ENCODE data around the gene IGSF3. TPM values are rescaled to one million over a fixed set of nuclear protein-coding genes. Genes with fewer than 3 reads are reported as not detected.

IGSF3 gene
- total RNA-seq, 4 donors from 2014 or later, result 2.5 to 14.3 (median 8.5) TPM

DNA sequence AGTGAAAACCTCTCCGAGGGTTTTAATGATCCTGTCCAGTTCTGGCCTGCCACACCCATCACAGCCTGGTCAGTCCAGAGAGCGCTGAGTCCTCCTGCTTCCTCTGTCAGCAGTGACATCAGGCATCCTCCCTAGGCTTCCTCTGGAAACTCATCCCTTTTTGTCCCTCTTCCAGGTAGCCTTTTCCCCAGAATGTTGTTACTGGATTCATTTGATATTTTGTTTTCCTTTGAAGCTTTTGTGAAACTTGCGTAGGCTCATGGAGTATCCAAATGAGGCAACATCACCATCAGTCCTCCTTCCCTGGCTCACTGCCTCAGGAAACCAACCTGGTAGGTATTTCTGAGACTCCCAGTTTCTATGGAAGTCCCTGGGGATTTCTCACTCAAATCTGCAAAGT, 27.0 kb upstream of the IGSF3 start:
- Histone ChIP-seq H3K36me3 (no peaks in the 10 kb centered on the region), H3K4me3 (no peak overlapping the region), H3K9me3 (no peaks in the 10 kb centered on the region), H3K4me1 (peaks cover 0 to 13% (median 9%) of the 10 kb centered on the region in 4 donors), H3K27me3 (no peaks in the 10 kb centered on the region), H3K27ac (replicated peaks in 1 of 4) (no peak overlapping the region)
- TF ChIP-seq POLR2AphosphoS5 (IDR thresholded peaks at IDR 0.05) (no peak), EP300 (IDR thresholded peaks at IDR 0.05) (no peak), POLR2A (IDR thresholded peaks at IDR 0.05; ENCODE audit: low read depth) (no peak)
- TF ChIP-seq, protein P1, sequence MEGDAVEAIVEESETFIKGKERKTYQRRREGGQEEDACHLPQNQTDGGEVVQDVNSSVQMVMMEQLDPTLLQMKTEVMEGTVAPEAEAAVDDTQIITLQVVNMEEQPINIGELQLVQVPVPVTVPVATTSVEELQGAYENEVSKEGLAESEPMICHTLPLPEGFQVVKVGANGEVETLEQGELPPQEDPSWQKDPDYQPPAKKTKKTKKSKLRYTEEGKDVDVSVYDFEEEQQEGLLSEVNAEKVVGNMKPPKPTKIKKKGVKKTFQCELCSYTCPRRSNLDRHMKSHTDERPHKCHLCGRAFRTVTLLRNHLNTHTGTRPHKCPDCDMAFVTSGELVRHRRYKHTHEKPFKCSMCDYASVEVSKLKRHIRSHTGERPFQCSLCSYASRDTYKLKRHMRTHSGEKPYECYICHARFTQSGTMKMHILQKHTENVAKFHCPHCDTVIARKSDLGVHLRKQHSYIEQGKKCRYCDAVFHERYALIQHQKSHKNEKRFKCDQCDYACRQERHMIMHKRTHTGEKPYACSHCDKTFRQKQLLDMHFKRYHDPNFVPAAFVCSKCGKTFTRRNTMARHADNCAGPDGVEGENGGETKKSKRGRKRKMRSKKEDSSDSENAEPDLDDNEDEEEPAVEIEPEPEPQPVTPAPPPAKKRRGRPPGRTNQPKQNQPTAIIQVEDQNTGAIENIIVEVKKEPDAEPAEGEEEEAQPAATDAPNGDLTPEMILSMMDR (IDR thresholded peaks at IDR 0.05), result no peak
- WGBS, result 74% methylated on average over 3 of the region's 3 CpGs
- DNase-seq (ENCODE audit: extremely low spot score), result no peak
- intact Hi-C loops (cut with DNase I), result no loop called here

DNA sequence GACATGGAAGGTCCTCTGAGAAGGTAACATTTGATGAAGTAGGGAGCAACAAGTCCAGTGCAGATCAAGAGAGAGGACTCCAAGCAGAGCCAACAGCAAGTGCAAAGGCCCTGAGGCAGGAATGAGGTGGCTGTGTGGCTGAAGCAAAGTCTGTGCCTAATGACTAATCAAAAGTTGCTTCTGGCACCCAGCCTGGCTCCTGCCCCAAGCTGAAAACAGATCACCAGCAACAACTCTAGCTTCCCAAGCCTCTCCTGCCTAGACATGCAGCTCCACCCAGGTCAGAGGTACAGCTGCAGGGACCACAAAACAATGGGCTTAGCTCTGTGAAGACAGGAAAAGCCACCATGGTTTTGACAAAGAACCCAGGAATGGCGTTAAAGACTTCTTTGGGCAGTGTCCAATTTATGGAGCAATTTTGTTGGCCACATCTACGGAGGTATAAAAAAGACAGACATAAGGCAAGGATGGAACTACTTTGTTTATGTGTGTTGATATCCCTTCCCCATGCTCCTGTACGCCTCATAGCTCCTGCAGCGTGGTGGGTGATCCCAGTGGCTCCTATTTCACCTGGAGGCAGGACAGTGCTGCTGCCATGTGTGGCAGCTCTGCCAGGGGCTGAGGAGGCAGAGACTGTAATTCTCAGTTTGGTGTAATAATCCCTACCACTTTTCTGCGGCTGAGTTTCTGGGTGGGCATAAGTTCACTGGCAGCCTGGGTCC, 26.4 kb upstream of the IGSF3 start:
- TF ChIP-seq, protein P1 (IDR thresholded peaks at IDR 0.05), result no peak
- Histone ChIP-seq H3K27me3 (no peaks in the 10 kb centered on the region), H3K4me1 (peaks cover 0 to 13% (median 9%) of the 10 kb centered on the region in 4 donors), H3K27ac (replicated peaks in 1 of 4) (no peak overlapping the region), H3K36me3 (no peaks in the 10 kb centered on the region), H3K4me3 (no peak overlapping the region), H3K9me3 (no peaks in the 10 kb centered on the region)
- DNase-seq (ENCODE audit: extremely low spot score), result no peak
- intact Hi-C loops (cut with DNase I), result no loop called here
- WGBS, result 84% methylated on average over 5 of the region's 5 CpGs

DNA sequence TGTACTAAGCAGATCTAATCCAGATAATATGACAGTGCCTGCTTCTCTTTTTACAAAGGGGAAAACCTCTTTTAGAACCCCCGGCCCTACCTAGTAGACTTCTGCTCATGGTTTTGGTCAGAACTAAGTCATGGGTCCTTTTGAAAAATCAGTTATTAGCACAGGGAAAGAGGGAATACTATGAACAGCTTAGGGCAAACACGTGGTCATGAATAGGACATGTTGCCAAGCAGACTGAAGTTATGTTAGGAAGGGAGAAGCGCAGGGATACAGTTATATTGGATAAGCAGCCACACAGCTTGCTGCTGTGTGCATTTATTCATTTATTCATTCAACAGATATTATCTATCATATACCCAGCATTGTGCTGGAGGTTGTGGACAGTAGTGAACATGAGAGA, 25.3 kb upstream of the IGSF3 start:
- 78% methylated on average over 3 of the region's 3 CpGs for WGBS
- Histone ChIP-seq H3K27ac (replicated peaks in 1 of 4) (no peak overlapping the region), H3K27me3 (no peaks in the 10 kb centered on the region), H3K36me3 (no peaks in the 10 kb centered on the region), H3K4me1 (peaks cover 0 to 13% (median 9%) of the 10 kb centered on the region in 4 donors), H3K4me3 (no peak overlapping the region), H3K9me3 (no peaks in the 10 kb centered on the region)
- no peak for DNase-seq (ENCODE audit: extremely low spot score)
- no peak for TF ChIP-seq EP300 (IDR thresholded peaks at IDR 0.05)
- TF ChIP-seq POLR2AphosphoS5 (IDR thresholded peaks at IDR 0.05), result no peak
- TF ChIP-seq, protein P1 (IDR thresholded peaks at IDR 0.05), result no peak
- TF ChIP-seq POLR2A (IDR thresholded peaks at IDR 0.05; ENCODE audit: low read depth), result no peak
- intact Hi-C loops (cut with DNase I), result no loop called here

DNA sequence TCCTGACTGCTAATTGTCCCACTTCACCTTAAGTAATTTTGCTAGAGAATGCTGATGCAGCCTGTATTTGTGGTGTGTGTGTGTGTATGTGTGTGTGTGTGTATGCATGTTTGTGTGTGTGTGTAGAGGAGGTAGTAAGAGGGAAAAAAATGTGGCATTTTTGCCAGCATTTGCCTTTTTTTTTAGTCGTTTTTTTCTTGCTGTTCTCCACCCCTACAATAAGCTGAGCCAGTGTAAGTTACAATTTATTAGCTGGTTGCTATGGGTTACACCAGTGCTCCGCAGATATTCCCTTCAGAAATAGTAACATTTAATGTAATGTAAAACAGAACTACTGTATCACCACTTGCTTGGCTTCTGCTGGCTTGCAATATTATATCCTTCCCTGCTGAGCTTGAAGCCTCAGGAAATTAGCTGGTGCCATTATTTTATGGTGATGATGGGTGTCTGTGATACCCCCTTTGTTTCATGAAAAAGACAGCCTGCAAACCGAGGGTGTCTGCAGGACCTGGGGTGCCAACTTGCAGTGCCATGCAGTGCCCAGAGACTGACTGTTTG, 23.4 kb upstream of the IGSF3 start:
- intact Hi-C loops (cut with DNase I), result no loop called here
- Histone ChIP-seq H3K27ac (replicated peaks in 1 of 4) (no peak overlapping the region), H3K9me3 (no peaks in the 10 kb centered on the region), H3K4me1 (peaks cover 0 to 13% (median 9%) of the 10 kb centered on the region in 4 donors), H3K4me3 (no peak overlapping the region), H3K27me3 (no peaks in the 10 kb centered on the region), H3K36me3 (no peaks in the 10 kb centered on the region)
- TF ChIP-seq EP300 (IDR thresholded peaks at IDR 0.05) (no peak), POLR2AphosphoS5 (IDR thresholded peaks at IDR 0.05) (no peak), POLR2A (IDR thresholded peaks at IDR 0.05; ENCODE audit: low read depth) (no peak)
- TF ChIP-seq, protein P1 (IDR thresholded peaks at IDR 0.05), result no peak
- WGBS, result 30% methylated on average over 3 of the region's 3 CpGs
- no peak for DNase-seq (ENCODE audit: extremely low spot score)
